ENCODE measurements around the gene TNRC6B. TPM values are rescaled to one million over a fixed set of nuclear protein-coding genes. Genes with fewer than 3 reads are reported as not detected.
A peak's percentile ranks its signal among the peaks of the same experiment; 100 is the strongest.

The TNRC6B gene
- polyA plus RNA-seq, 1 donor from 2014 or later: 7.6 TPM

- Histone ChIP-seq H3K27ac (ENCODE audit: low read length) (no peak overlapping the region), H3K36me3 (ENCODE audit: insufficient read depth, low read length) (no peaks in the 10 kb centered on the region), H3K27me3 (ENCODE audit: insufficient read depth, low read depth, low read length) (no peaks in the 10 kb centered on the region), H3F3A (ENCODE audit: insufficient read depth, low read length, poor library complexity, severe bottlenecking) (no peaks in the 10 kb centered on the region), H3K4me3 (ENCODE audit: low read length) (no peak overlapping the region), H3K9me3 (ENCODE audit: low read length) (no peaks in the 10 kb centered on the region), H4K20me1 (ENCODE audit: insufficient read depth) (no peaks in the 10 kb centered on the region), H3K9me2 (ENCODE audit: insufficient read depth, low read length) (no peaks in the 10 kb centered on the region), H2AFZ (ENCODE audit: low read depth, low read length) (no peak overlapping the region), H3K9ac (ENCODE audit: low read length) (no peak overlapping the region), H3K4me2 (ENCODE audit: low read length) (no peak overlapping the region), H3K79me2 (replicated peaks; ENCODE audit: insufficient read depth, low read length) (peaks cover 28% of the 10 kb centered on the region)
- TF ChIP-seq, protein P1, sequence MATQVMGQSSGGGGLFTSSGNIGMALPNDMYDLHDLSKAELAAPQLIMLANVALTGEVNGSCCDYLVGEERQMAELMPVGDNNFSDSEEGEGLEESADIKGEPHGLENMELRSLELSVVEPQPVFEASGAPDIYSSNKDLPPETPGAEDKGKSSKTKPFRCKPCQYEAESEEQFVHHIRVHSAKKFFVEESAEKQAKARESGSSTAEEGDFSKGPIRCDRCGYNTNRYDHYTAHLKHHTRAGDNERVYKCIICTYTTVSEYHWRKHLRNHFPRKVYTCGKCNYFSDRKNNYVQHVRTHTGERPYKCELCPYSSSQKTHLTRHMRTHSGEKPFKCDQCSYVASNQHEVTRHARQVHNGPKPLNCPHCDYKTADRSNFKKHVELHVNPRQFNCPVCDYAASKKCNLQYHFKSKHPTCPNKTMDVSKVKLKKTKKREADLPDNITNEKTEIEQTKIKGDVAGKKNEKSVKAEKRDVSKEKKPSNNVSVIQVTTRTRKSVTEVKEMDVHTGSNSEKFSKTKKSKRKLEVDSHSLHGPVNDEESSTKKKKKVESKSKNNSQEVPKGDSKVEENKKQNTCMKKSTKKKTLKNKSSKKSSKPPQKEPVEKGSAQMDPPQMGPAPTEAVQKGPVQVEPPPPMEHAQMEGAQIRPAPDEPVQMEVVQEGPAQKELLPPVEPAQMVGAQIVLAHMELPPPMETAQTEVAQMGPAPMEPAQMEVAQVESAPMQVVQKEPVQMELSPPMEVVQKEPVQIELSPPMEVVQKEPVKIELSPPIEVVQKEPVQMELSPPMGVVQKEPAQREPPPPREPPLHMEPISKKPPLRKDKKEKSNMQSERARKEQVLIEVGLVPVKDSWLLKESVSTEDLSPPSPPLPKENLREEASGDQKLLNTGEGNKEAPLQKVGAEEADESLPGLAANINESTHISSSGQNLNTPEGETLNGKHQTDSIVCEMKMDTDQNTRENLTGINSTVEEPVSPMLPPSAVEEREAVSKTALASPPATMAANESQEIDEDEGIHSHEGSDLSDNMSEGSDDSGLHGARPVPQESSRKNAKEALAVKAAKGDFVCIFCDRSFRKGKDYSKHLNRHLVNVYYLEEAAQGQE (IDR thresholded peaks at IDR 0.05; ENCODE audit: borderline replicate concordance): no peak
- TF ChIP-seq MXI1 (conservative IDR thresholded peaks at IDR 0.05; ENCODE audit: poor library complexity, severe bottlenecking) (no peak), SMC3 (conservative IDR thresholded peaks at IDR 0.05; ENCODE audit: poor library complexity) (no peak), RAD21 (conservative IDR thresholded peaks at IDR 0.05) (no peak), EP300 (conservative IDR thresholded peaks at IDR 0.05; ENCODE audit: poor library complexity, severe bottlenecking) (no peak), EZH2 (IDR thresholded peaks at IDR 0.05; ENCODE audit: borderline replicate concordance, insufficient read depth, low read length, poor library complexity, severe bottlenecking) (no peak), CTCF (IDR thresholded peaks at IDR 0.05; ENCODE audit: poor library complexity, severe bottlenecking) (no peak), TAF1 (IDR thresholded peaks at IDR 0.05; ENCODE audit: low read depth) (no peak)
Observed at GRCh38 chr22:40175611-40176244, 2.0 kb upstream of the TNRC6B start.

GRCh38 chr22:40176921-40177737 is 596 bp upstream of the TNRC6B start:
- Histone ChIP-seq H3F3A (ENCODE audit: insufficient read depth, low read length, poor library complexity, severe bottlenecking) (no peaks in the 10 kb centered on the region), H3K9me3 (ENCODE audit: low read length) (no peaks in the 10 kb centered on the region), H4K20me1 (ENCODE audit: insufficient read depth) (no peaks in the 10 kb centered on the region), H3K9ac (ENCODE audit: low read length) (peak overlapping the region; percentile 57), H2AFZ (ENCODE audit: low read depth, low read length) (peak overlapping the region; percentile 46), H3K27me3 (ENCODE audit: insufficient read depth, low read depth, low read length) (no peaks in the 10 kb centered on the region), H3K4me2 (ENCODE audit: low read length) (peak overlapping the region; percentile 41), H3K79me2 (replicated peaks; ENCODE audit: insufficient read depth, low read length) (peaks cover 42% of the 10 kb centered on the region), H3K27ac (ENCODE audit: low read length) (peak overlapping the region; percentile 98), H3K4me3 (ENCODE audit: low read length) (peak overlapping the region; percentile 68), H3K9me2 (ENCODE audit: insufficient read depth, low read length) (no peaks in the 10 kb centered on the region), H3K36me3 (ENCODE audit: insufficient read depth, low read length) (no peaks in the 10 kb centered on the region)
- TF ChIP-seq MXI1 (conservative IDR thresholded peaks at IDR 0.05; ENCODE audit: poor library complexity, severe bottlenecking): no peak
- no peak for TF ChIP-seq TAF1 (IDR thresholded peaks at IDR 0.05; ENCODE audit: low read depth)
- TF ChIP-seq POLR2AphosphoS5 (IDR thresholded peaks at IDR 0.05): no peak
- no peak for TF ChIP-seq SMC3 (conservative IDR thresholded peaks at IDR 0.05; ENCODE audit: poor library complexity)
- TF ChIP-seq, protein P1 (IDR thresholded peaks at IDR 0.05; ENCODE audit: borderline replicate concordance): no peak
- TF ChIP-seq EP300 (conservative IDR thresholded peaks at IDR 0.05; ENCODE audit: poor library complexity, severe bottlenecking): no peak
- TF ChIP-seq EZH2 (IDR thresholded peaks at IDR 0.05; ENCODE audit: borderline replicate concordance, insufficient read depth, low read length, poor library complexity, severe bottlenecking): no peak
- no peak for TF ChIP-seq RAD21 (conservative IDR thresholded peaks at IDR 0.05)
- TF ChIP-seq CTCF (IDR thresholded peaks at IDR 0.05; ENCODE audit: poor library complexity, severe bottlenecking): no peak

Measured in neural cell (in vitro differentiated cells).